GM18519 (cell line): ENCODE data around the gene EIF4G3.
"Not testable (repeated sequence)": the region's sequence is repeated elsewhere in the genome, so short reads cannot be mapped to it uniquely, and the experiment has no call there.

Experiments
- ATAC-seq: cut with Tn5 transposase; IDR thresholded peaks from one replicate; pipeline ENCODE4 v1.9.1; 2021; ENCODE audit warnings: mild to moderate bottlenecking, moderate library complexity; ENCODE audit not compliant: unreplicated experiment, low FRiP score

EIF4G3 gene

GRCh38 chr1:21110163-21110562, 66.5 kb downstream of the EIF4G3 start:
- no peak for ATAC-seq

- ATAC-seq: no peak
Observed at GRCh38 chr1:21106709-21107108, 70.0 kb downstream of the EIF4G3 start.

DNA sequence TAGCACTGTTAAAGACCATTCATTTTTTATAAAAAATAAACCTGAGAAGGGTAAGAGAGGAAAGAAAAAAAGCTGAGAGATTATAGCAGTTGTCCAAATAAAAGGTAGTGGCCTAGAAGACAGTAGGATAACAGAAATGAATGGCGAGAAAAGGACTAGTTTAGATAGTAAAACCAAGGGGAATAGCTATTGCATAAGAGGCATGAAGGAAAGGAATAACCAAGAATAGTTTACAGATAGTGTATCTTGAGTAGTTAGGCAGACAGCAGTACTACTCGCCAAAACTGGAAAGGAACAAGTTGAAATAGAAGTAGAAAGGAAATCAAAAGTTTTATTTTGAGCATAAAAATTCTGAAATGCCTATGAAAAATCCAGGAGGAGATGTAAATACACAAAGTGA, 70.5 kb downstream of the EIF4G3 start:
- ATAC-seq: no peak

DNA sequence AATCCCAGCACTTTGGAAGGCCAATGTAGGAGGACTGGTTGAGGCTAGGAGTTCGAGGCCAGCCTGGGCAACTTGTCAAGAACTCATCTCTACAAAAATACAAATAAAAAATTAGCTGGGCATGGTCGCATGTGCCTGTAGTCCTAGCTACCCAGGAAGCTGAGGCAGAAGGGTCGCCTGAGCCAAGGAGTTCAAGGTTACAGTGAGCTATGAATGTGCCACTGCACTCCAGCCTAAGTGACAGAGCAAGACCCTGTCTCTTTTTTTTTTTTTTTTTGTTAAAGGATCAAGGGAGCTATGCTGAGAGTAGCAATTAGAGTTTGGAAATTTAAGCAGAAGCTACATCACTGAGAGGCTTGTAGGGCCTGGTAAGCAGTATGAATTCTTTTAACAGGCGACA, 70.9 kb downstream of the EIF4G3 start:
- ATAC-seq: no peak

- ATAC-seq: no peak
Observed at GRCh38 chr1:21104683-21105082, 72.0 kb downstream of the EIF4G3 start.

DNA sequence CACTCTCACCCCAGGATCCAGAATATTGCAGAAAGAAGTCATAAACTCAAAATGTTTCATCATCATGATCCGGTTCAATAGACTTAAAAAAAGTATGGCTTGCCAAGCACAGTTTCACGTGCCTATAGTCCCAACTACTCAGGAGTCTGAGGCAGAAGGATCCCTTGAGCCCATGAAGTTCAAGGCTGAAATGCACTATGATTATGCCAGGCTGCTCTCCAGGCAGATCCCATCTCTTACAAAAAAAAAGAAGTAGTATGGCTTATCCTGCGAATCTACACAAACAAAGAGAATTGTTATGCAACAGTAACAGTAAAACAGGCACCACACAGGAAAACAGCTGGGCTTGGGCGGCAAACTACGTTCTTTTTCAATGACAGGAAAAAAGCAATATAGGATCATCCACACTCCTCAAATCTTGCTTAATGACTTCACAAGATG, 76.2 kb downstream of the EIF4G3 start:
- no peak for ATAC-seq

GRCh38 chr1:21099869-21100131, 76.9 kb downstream of the EIF4G3 start:
- ATAC-seq: no peak

DNA sequence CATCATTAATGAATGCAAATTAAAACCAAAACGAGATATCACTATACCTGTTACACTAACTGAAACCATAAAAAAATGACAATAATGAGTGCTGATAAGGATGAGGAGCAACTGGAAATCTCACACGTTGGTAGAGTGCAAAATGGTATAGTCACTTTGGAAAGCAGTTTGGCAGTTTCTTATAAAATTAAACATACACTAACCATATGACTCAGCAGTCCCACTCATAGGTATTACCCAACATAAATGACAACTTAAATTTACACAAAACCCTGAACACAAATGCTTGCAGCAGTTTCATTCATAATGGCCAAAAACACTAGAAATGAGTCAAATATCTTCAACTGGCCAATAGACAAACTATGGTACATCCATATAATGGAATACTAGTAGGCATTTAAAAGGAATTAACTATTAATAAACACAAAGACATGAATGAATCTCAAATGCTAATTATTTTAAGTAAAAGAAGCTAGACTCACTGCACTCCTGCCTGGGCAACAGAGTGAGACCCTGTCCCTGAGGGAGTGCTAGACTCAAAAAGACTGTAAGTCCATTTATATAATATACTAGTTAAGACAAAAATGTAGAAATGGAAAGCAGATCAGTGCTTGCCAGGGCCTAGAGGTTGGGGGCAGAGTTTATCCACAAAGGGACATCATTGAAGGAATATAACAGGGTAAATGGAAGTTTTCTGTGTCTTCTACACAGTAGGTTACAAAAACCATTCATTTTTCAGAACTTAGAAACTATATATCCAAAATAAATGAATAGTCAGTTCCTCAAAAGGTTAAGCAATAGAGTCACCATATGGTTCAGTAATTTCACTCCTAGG, 77.4 kb downstream of the EIF4G3 start:
- no peak for ATAC-seq

DNA sequence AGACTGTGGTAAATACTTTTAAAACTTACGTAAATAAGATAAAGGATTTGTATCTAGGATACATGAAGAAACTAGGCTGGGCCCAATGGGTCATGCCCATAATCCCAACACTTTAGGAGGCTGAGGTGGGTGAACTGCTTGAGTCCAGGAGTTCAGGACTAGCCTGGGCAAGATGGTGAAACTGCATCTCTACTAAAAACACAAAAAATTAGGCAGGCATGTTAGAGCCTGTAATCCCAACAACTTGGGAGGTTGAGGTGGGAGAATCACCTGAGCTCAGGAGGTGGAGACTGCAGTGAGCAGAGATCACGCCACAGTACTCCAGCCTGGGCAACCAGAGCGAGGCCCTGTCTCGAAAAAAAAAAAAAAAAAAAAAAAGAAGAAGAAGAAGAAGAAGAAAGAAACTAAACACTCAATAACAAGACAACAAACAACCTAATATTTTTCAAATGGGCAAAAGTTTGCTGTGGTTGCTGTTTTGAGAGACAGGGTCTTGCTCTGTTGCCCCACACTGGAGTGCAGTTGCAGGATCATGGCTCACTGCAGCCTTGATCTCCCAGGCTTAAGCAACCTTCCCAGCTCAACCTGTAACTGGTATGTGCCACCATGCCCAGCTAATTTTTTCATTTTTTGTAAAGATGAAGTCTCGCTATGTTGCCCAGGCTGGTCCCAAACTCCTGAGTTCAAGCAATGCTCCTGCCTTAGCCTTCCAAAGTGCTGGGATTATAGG, 78.3 kb downstream of the EIF4G3 start:
- no peak for ATAC-seq

DNA sequence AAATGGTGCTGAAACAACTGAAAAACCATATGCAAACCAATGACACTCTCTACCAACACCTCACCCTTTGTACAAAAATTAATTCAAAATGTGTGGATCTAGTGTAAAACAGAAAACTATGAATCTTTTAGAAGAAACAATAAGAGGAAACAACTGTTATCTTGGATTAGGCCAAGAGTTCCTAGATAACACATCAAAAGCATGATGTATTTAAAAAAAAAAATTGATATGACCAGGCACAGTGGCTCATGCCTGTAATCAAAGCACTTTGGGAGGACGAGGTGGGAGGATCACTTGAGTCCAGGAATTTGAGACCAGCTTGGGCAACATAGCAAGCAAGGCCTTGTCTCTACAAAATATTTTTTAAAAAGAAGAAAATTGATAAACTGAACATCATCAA, 79.0 kb downstream of the EIF4G3 start:
- ATAC-seq: no peak

GRCh38 chr1:21095976-21096375, 80.7 kb downstream of the EIF4G3 start:
- ATAC-seq: no peak

DNA sequence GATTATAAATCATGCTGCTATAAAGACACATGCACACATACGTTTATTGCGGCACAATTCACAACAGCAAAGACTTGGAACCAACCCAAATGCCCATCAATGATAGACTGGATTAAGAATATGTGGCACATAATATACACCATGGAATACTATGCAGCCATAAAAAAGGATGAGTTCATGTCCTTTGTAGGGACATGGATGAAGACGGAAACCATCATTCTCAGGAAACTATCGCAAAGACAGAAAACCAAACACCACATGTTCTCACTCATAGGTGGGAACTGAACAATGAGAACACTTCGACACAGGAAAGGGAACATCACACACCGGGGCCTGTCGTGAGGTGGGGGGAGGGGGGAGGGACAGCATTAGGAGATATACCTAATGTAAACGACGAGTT, 82.4 kb downstream of the EIF4G3 start:
- not testable (repeated sequence) for ATAC-seq

DNA sequence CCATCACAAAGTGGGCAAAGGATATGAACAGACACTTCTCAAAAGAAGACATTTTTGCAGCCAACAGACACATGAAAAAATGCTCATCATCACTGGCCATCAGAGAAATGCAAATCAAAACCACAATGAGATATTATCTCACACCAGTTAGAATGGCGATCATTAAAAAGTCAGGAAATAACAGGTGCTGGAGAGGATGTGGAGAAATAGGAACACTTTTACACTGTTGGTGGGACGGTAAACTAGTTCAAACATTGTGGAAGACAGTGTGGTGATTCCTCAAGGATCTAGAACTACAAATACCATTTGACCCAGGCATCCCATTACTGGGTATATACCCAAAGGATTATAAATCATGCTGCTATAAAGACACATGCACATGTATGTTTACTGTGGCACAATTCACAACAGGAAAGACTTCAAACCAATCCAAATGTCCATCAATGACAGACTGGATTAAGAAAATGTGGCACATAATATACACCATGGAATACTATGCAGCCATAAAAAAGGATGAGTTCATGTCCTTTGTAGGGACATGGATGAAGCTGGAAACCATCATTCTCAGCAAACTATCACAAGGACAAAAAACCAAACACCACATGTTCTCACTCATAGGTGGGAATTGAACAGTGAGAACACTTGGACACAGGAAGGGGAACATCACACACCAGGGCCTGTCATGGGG, 83.3 kb downstream of the EIF4G3 start:
- not testable (repeated sequence) for ATAC-seq

DNA sequence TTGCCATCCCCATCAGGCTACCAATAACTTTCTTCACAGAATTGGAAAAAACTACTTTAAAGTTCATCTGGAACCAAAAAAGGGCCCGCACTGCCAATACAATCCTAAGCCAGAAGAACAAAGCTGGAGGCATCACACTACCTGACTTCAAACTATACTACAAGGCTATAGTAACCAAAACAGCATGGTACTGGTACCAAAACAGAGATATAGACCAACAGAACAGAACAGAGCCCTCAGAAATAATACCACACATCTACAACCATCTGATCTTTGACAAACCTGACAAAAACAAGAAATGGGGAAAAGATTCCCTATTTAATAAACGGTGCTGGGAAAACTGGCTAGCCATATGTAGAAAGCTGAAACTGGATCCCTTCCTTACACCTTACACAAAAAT, 84.2 kb downstream of the EIF4G3 start:
- not testable (repeated sequence) for ATAC-seq

- not testable (repeated sequence) for ATAC-seq
Observed at GRCh38 chr1:21091053-21091690, 85.5 kb downstream of the EIF4G3 start.

DNA sequence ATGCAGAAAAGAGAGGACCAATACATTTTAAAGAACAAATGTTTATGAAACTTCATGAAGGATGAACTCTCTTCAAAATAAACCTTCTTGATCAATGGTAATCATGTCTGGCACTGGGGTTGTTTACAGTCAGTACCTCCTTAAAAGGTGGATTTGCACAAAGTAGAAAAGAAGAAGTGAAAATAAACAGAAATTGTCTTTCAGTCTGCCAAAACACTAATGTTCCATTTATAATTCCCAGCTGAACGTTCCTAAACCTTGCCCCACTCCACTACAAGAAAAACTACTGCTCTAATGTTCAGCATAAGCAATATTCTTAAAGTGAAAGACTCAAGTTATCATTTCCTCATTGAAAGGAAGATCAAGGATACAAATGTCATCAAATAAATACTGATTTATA, 86.2 kb downstream of the EIF4G3 start:
- ATAC-seq: no peak

GRCh38 chr1:21089731-21090130, 87.0 kb downstream of the EIF4G3 start:
- no peak for ATAC-seq

GRCh38 chr1:21089299-21089698, 87.4 kb downstream of the EIF4G3 start:
- no peak for ATAC-seq

- no peak for ATAC-seq
Observed at GRCh38 chr1:21084111-21084810, 92.4 kb downstream of the EIF4G3 start.

GRCh38 chr1:21082073-21082472, 94.6 kb downstream of the EIF4G3 start:
- ATAC-seq: no peak
